MM.1S (cell line): ENCODE results near the gene PTPRN2.

Experiments
- EZH2 ChIP-seq: fragments of 300-600 bp; sonication (generic); optimal IDR thresholded peaks from 2 replicates; pipeline ENCODE3; 2017; ENCODE audit warnings: low read depth, mild to moderate bottlenecking, antibody characterized with exemption, low read length, mixed read lengths
- EZH2phosphoT487 ChIP-seq: fragments of 300-600 bp; sonication (generic); IDR thresholded peaks from 2 replicates; pipeline ENCODE4 v1.6.1; 2018; ENCODE audit warnings: antibody characterized with exemption, low read length
- TF ChIP-seq, protein P1 (sequence below): fragments of 300-600 bp; sonication (generic); IDR thresholded peaks from 2 replicates; pipeline ENCODE4 v1.5.1; 2016; ENCODE audit warnings: antibody characterized with exemption, low read length, mixed read lengths

GRCh38 chr7:157870644-157871290, 716.9 kb downstream of the PTPRN2 start:
- TF ChIP-seq, protein P1, sequence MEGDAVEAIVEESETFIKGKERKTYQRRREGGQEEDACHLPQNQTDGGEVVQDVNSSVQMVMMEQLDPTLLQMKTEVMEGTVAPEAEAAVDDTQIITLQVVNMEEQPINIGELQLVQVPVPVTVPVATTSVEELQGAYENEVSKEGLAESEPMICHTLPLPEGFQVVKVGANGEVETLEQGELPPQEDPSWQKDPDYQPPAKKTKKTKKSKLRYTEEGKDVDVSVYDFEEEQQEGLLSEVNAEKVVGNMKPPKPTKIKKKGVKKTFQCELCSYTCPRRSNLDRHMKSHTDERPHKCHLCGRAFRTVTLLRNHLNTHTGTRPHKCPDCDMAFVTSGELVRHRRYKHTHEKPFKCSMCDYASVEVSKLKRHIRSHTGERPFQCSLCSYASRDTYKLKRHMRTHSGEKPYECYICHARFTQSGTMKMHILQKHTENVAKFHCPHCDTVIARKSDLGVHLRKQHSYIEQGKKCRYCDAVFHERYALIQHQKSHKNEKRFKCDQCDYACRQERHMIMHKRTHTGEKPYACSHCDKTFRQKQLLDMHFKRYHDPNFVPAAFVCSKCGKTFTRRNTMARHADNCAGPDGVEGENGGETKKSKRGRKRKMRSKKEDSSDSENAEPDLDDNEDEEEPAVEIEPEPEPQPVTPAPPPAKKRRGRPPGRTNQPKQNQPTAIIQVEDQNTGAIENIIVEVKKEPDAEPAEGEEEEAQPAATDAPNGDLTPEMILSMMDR: no peak
- TF ChIP-seq EZH2: no peak
- no peak for TF ChIP-seq EZH2phosphoT487
